Stimulated activated CD8-positive, alpha-beta memory T cell treated with anti-CD3 and anti-CD28 coated beads, Interleukin-4, amount 100 ng/mL, for 24 hours (primary cell): ENCODE data around the gene NAV2.
A peak's percentile ranks its signal among the peaks of the same experiment; 100 is the strongest.

Experiments
- DNase-seq: peaks from one replicate; pipeline ENCODE4 v3.0.0-alpha.2; 2020; ENCODE audit warnings: low read depth

NAV2 gene

GRCh38 chr11:20085918-20086317, 373.3 kb downstream of the NAV2 start:
- DNase-seq = no peak

DNA sequence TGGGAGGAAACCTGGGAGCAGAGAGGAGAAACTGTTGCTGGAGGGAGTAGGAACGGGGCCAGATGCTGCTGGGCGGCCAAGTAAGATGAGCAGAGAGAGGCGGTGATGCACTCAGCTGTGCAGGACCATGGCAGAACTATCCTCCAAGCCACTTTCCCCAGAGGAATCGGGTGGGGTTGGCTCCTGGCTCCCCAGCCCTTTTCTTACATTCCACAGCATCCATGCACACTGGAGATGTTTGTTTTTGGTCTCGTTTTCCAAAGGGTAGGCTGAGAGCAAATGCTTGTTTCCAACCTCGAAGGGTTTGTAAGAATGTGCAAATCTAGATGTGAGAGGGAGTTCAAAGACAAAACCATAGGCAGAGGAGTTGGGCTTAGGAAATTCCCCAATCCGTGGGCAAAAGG, 374.5 kb downstream of the NAV2 start:
- DNase-seq = no peak

DNA sequence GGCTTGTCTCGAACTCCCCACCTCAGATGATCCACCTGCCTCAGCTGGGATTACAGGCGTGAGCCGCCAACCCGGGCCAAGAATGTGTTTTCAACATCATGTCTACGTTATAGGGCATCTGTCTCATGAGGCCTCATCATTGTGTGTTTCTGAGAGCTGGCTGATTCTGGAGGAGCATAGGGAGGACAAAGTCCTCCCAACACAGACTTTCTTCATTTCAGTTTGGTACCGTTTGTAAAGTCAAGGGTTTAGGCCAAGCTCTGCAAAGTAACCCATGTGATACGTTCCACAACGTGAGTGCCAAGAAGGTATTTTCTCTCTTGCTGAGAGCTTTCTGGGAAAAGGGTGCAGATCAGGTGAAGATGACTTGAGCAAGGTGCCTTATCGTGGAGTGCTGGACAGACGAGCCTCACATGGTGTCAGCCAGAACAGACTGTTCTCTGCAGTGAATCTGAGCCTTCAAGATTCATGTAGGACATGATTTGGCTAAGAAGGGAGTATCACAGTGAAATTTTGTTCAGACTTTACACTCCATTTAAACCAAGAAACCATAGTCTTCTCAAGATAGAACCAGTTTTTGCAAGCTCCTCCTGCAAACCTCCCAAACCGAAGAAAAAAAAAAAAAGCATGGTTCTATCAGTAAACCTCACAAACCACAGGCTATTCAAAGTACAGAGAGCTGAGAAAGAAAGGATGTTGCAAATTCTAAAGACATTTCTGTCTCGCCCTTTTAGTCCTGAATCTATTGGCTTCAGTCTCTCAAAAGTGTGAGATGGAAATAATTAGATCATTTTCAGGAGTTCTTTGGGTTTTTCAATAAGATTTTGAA, 376.0 kb downstream of the NAV2 start:
- no peak for DNase-seq

- DNase-seq = no peak
Measured at GRCh38 chr11:20089367-20089766, 376.7 kb downstream of the NAV2 start.

DNA sequence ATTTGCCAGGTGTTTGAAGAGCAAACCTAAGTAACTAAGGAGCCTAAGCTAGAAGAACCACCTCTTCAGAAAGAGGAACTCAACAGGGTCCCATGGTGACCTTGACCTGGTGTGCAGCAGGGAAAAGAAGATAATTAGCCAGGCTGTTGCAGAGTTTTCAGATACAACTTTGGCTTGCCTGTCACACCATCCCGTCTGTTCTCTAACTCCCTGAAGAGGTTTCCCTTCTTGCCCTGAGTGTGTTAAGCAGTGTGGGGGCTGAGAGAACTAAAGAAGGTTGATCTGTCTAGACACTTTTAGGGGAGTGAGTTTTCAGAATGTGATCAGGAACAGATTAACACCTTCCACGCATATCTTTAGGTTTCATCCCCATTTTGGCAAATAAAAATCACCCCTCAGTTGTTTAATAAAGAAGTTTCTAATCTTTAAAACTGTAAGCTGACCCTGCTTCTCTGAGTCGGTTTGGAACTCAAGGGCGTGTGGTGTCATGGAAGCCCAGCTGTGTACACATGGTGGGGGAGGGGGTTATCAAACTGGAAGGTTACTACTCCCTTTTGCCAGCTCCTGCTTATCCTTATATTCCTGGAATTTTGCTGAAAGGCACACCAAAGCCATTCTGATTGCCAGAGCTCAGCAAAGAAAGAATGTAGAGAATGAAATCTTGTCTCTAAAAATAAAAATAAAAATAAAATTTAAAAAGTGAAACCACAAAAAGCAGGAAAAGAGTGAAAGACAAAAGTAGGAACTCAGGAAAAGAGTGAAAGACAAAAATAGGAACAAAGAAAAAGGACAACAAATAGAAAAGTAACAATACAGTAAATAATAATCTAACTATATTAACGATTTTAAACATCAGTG, 377.4 kb downstream of the NAV2 start:
- DNase-seq = no peak

DNA sequence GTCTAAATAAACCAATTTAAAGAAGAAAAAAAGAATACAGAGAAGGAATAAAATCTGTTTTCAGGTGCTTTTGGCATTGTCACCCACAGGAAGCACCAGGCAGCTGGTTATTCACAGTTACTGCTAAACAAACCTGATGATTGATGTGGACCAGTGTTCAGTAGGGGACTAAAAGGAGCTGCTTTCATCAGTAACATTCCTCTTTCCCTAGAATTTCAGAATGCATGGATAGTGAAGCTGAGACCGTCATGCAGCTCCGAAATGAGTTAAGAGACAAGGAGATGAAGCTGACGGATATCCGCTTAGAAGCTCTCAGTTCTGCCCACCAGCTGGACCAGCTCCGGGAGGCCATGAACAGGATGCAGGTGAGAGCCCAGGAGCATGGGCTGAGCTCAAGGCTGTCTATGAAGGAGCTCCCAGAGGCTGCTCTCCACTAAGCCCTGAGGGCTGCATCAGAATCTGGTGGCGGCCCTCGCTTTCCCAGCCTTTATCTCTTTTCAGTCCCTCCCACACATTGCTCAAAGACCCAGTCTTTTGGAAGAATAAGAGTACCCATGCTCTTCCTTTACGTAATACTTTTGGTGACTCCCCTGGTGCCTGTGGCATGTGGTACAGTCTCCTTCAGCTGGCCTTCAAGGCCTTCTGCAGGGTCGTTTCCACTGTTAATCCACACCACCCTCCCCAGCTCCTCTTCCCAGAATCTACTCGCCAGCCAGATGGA, 378.2 kb downstream of the NAV2 start:
- DNase-seq = no peak

- no peak for DNase-seq
Measured at GRCh38 chr11:20093775-20094174, 381.1 kb downstream of the NAV2 start.

- DNase-seq = no peak
Measured at GRCh38 chr11:20095189-20095588, 382.6 kb downstream of the NAV2 start.

- no peak for DNase-seq
Measured at GRCh38 chr11:20097319-20098221, 384.9 kb downstream of the NAV2 start.

DNA sequence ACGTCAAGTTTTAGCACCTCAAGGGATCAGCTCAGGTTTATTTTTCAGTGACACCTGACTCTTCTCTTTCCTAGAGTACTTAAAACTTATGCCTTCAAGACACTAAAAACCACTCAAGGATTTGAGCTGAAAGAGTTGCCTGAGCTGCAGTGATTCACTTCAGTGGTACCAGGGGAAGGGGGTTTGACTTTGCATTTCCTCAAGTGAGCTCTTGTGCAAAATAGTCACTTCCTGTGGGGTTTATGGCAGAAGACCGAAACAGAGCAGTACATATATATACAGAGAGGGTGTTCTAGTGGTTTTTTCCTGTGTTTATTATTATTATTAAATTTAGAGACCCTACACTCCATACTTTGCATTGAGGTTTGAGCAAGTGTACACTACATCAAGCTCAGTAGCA, 386.9 kb downstream of the NAV2 start:
- DNase-seq = no peak

GRCh38 chr11:20102397-20102796, 389.8 kb downstream of the NAV2 start:
- no peak for DNase-seq

- no peak for DNase-seq
Measured at GRCh38 chr11:20103281-20103680, 390.6 kb downstream of the NAV2 start.

DNA sequence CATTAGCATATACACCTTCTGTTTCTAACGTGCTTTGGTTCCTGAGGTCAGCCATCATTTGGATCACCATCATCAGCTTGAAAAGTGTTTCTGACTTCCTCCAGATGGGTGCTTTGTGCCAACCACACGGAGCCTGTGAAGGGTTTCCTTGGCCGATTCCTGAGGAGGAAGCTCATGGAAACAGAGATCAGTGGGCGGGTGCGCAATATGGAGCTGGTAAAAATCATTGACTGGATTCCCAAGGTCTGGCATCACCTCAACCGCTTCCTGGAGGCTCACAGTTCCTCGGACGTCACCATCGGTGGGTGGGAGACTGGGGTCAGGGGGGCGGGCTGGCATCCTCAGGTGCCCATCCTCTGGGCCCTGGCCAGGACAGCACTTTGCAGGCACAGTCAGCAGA, 392.8 kb downstream of the NAV2 start:
- no peak for DNase-seq

DNA sequence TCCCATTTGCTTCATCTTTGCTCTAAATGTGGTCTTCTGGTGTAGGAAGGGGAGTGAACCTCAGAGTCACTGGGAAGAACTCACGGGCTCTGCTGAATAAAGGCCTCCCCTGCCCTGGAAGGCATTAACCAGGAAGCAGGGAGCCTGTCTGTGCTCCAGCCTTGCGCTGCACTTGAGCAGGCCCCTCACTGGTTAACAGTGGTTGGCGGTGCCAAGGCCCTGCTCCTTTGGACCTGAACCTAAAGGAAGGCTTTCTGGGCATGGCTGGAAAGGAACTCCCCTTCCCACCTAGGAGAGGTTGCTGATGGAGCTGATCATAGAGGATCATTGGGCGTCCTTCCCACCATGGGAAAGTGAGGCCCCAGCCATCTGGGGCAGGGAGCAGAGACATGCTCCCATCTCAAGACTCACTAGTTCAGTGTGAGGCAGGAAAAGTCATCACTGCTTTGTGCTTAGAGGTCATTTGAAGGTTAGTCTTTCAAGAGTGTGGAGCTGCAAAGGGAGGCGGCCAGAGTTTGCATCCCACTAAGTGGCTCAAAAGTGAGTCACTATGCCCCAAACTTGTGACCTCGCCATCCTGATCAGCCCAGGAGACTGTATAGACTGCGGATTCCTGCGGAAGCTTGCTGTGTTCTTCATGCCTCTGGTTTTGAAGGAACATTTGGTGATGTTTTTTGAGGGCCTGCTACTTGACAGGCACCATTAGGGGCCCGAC, 397.3 kb downstream of the NAV2 start:
- no peak for DNase-seq

DNA sequence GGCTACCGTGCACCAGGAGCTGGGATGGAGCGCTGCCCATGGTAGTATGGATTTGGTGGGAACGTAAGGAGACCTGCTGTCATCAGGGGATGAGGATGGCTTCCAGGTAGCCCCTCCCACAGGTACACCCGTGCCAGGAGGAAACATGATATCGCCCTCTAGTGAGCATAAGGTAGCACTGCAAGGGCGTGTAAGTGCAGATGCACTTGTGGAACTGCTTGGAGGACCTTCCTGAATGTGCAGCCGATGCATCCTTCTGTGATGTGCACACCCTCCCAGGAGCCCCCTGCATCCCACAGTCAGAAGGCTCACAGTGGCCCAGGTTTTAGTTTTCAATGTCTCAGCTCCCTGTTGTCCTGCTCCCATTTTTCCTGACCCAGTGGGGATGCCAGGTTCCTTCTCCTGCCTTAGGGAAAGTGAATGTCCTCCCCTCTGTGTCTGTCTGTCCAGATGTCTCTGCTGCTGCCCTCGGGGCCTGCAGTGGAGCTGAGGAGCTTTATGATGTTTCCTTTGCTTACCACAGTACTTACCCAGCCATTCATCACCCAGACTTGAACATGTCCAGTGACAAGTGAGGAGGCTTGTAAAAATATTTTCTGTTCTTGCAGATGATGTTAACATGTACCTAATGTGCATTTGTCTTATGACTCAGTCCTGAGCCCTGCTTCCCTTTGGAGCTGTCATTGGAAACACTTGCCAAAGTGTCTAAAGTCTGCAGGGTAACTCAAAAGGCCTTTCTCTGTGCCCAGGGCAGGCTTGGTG, 398.5 kb downstream of the NAV2 start:
- peak; percentile 21 for DNase-seq

GRCh38 chr11:20111871-20112270, 399.2 kb downstream of the NAV2 start:
- no peak for DNase-seq

- peak; percentile 4 for DNase-seq
Measured at GRCh38 chr11:20112291-20113148, 399.9 kb downstream of the NAV2 start.

- DNase-seq = no peak
Measured at GRCh38 chr11:20113149-20113438, 400.5 kb downstream of the NAV2 start.

GRCh38 chr11:20114588-20114987, 402.0 kb downstream of the NAV2 start:
- DNase-seq = no peak
